ENCODE measurements around the gene PIGS. TPM values are rescaled to one million over a fixed set of nuclear protein-coding genes. Genes with fewer than 3 reads are reported as not detected.

PIGS gene
- total RNA-seq (2022) (50.9 and 59.2 TPM in 2 replicates), Bru-seq, nascent RNA (percentile 67 among the genes with signal in this experiment), BruChase-seq, experiment 1, labeled RNA remaining after a 6-hour chase (percentile 69 among the genes with signal in this experiment), BruChase-seq, experiment 2, labeled RNA remaining after a 2-hour chase (percentile 63 among the genes with signal in this experiment)
- long read RNA-seq, transcript PIGS-203 (11 exons, 2,815 nt), result minor isoform, 7 of 175 reads
- long read RNA-seq, transcript PIGS-202 (12 exons, 2,877 nt), result major isoform, 74 of 175 reads
- long read RNA-seq, partial matches to known transcripts, result 91 of 175 reads
- long read RNA-seq, other reads (novel, unspliced or antisense), result 3 of 175 reads

DNA sequence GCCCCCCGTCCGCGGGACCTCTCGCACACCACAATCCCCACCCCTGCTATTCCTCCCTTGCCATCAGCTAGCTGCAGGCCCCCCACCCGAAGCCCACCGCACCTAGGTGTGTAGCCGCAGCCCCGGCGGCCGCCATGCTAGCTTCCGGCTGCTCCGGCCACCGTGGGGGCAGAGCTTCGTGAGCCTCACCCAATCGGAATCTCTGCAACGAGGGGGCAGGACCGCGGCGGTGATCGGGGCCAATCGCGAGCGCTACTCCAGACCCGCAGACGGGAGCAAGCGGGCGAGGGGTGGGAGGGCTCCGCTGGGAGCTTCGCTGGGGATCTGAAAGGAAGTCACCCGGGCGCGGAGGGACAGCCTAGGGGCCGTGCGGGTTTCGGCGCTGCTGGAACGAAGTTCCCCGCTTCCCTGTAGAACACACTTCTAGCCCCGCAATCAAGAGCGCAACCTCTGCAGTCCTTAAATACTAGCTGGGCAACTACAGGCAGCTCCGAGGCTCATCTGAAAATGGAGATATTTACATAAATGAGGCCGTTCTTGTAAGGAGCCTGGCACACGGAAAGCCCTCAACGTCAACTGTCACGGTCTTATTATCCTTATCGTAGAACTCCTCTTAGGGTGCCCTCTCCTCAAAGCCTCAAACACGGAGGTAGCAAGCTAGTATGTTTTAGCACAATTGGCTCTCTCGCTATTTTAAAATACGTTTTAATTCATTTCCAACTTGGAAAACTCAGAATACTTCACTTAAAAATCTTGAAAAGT is at the start of gene PIGS:
Gene PIGS (minus strand): TSS at position 164 of the 762 bp plus-strand sequence. CDS start 28 bp downstream, at position 136.
- intact Hi-C loops (cut with micrococcal nuclease; ENCODE audit: unreplicated experiment), result no loop called here
- no peaks in the 10 kb centered on the region for H3K27me3 Mint-ChIP-seq (ENCODE audit: unreplicated experiment)
- DNase-seq, result peak; percentile 95
- TF ChIP-seq CTCF (IDR thresholded peaks at IDR 0.05; ENCODE audit: unreplicated experiment), result no peak
- H3K9me3 Mint-ChIP-seq (ENCODE audit: low read depth, unreplicated experiment), result no peaks in the 10 kb centered on the region
- peaks cover 30% of the 10 kb centered on the region for H3K4me1 Mint-ChIP-seq (ENCODE audit: low read depth, unreplicated experiment)
- CTCF ChIA-PET, result interaction anchor here (0.6 to 0.7 kb wide), 2 partner anchors 38 to 112 kb away, joined by 3 to 7 read pairs; no protein-coding TSS in a partner anchor
- no TSS peak for BruUV-seq (replicated peaks)
- peak within 1 kb of the TSS; percentile 90 for H3K4me3 Mint-ChIP-seq (ENCODE audit: low read depth, unreplicated experiment)
- peaks cover 29% of the 10 kb centered on the region for H3K36me3 Mint-ChIP-seq (ENCODE audit: insufficient read depth, unreplicated experiment)
- peak within 1 kb of the TSS; percentile 83 for H3K27ac Mint-ChIP-seq (ENCODE audit: unreplicated experiment)

DNA sequence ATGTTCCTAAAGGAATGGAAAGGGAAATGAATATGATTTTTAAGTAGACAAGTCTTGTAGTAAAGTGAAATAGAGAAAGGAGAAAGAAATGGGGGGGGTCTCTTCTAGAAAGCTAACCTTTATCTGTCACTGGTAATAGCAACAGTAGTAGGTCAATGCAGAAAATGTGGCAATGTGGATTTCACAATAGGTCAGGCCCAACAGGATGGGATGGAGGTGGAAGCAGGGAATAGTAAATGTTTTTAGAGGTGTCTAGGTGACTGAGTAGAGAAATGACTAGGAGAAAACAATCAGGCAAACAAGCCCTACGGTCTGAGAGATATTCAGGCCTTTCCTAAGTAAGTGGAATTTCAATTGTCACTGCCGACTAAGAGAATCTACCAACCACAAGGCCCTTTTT is 48.7 kb upstream of the PIGS start:
- BruUV-seq (replicated peaks), result no TSS peak
- no peak overlapping the region for H3K27ac Mint-ChIP-seq (ENCODE audit: unreplicated experiment)
- CTCF ChIA-PET, result no interaction called here
- H3K27me3 Mint-ChIP-seq (ENCODE audit: unreplicated experiment), result no peaks in the 10 kb centered on the region
- H3K36me3 Mint-ChIP-seq (ENCODE audit: insufficient read depth, unreplicated experiment), result peaks cover 22% of the 10 kb centered on the region
- H3K4me3 Mint-ChIP-seq (ENCODE audit: low read depth, unreplicated experiment), result no peak overlapping the region
- no peaks in the 10 kb centered on the region for H3K4me1 Mint-ChIP-seq (ENCODE audit: low read depth, unreplicated experiment)
- no peak for TF ChIP-seq CTCF (IDR thresholded peaks at IDR 0.05; ENCODE audit: unreplicated experiment)
- intact Hi-C loops (cut with micrococcal nuclease; ENCODE audit: unreplicated experiment), result no loop called here
- no peak for DNase-seq
- no peaks in the 10 kb centered on the region for H3K9me3 Mint-ChIP-seq (ENCODE audit: low read depth, unreplicated experiment)

DNA sequence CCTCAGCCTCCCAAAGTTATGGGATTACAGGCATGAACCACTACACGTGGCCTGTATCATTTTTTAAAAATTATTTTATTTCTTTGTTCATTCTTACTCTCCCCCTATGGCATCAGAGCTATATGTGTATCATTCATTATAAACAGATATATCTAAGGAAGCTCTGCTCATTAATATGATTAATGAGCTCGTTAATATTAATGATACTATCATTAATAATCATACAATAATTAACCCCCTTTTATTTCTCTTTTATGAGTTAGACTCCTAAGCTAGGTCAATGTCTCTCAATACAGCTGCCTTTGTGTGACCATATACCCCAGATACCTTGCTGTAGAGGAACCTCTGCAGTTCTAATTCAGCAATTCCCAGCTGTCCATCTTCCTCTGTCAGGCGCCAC is 47.1 kb upstream of the PIGS start:
- no peaks in the 10 kb centered on the region for H3K9me3 Mint-ChIP-seq (ENCODE audit: low read depth, unreplicated experiment)
- H3K27me3 Mint-ChIP-seq (ENCODE audit: unreplicated experiment), result no peaks in the 10 kb centered on the region
- CTCF ChIA-PET, result no interaction called here
- H3K4me3 Mint-ChIP-seq (ENCODE audit: low read depth, unreplicated experiment), result no peak overlapping the region
- no peak for DNase-seq
- H3K4me1 Mint-ChIP-seq (ENCODE audit: low read depth, unreplicated experiment), result no peaks in the 10 kb centered on the region
- TF ChIP-seq CTCF (IDR thresholded peaks at IDR 0.05; ENCODE audit: unreplicated experiment), result no peak
- H3K27ac Mint-ChIP-seq (ENCODE audit: unreplicated experiment), result no peak overlapping the region
- no TSS peak for BruUV-seq (replicated peaks)
- peaks cover 22% of the 10 kb centered on the region for H3K36me3 Mint-ChIP-seq (ENCODE audit: insufficient read depth, unreplicated experiment)
- intact Hi-C loops (cut with micrococcal nuclease; ENCODE audit: unreplicated experiment), result no loop called here

DNA sequence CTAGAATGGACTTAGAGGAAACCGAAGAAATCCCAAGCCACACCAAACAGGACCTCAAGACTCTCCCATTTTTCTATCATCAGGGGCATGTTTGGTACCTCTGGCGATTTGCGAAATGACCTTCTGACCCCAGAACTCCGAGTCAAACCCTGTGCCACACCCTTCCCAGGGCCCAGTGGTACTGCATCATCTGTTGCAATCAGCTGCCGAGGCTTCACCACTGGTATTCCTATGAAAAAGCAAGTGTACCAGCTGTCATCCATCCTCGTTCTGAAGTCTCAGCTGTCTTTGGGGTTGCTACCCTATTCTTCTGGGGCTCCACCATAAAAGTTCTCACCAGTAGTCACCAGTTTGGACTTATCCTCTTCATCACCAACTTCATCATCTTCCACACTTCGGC is 45.0 kb upstream of the PIGS start:
- Mint-ChIP-seq H3K9me3 (ENCODE audit: low read depth, unreplicated experiment) (no peaks in the 10 kb centered on the region), H3K27me3 (ENCODE audit: unreplicated experiment) (no peaks in the 10 kb centered on the region), H3K27ac (ENCODE audit: unreplicated experiment) (no peak overlapping the region), H3K4me1 (ENCODE audit: low read depth, unreplicated experiment) (no peaks in the 10 kb centered on the region), H3K4me3 (ENCODE audit: low read depth, unreplicated experiment) (no peak overlapping the region), H3K36me3 (ENCODE audit: insufficient read depth, unreplicated experiment) (peaks cover 11% of the 10 kb centered on the region)
- no TSS peak for BruUV-seq (replicated peaks)
- TF ChIP-seq CTCF (IDR thresholded peaks at IDR 0.05; ENCODE audit: unreplicated experiment), result no peak
- intact Hi-C loops (cut with micrococcal nuclease; ENCODE audit: unreplicated experiment), result no loop called here
- CTCF ChIA-PET, result no interaction called here
- DNase-seq, result no peak
